ENCODE measurements around the gene CARD9.

The CARD9 gene

GRCh38 chr9:136372006-136372405, 1.5 kb downstream of the CARD9 start:
- no peak for TF ChIP-seq CTCF (IDR thresholded peaks at IDR 0.05; ENCODE audit: unreplicated experiment in 3 of 3)
- H3K9me3 Mint-ChIP-seq: no peaks in the 10 kb centered on the region

GRCh38 chr9:136371533-136371880, 2.0 kb downstream of the CARD9 start:
- Mint-ChIP-seq H3K27me3 (ENCODE audit: low read depth) (no peaks in the 10 kb centered on the region), H3K9me3 (no peaks in the 10 kb centered on the region), H3K4me1 (no peaks in the 10 kb centered on the region), H3K27ac (no peak overlapping the region), H3K4me3 (no peak overlapping the region), H3K36me3 (ENCODE audit: low read depth) (no peaks in the 10 kb centered on the region)
- TF ChIP-seq CTCF (IDR thresholded peaks at IDR 0.05; ENCODE audit: unreplicated experiment in 3 of 3): no peak

More at GRCh38 chr9:136372006-136372405, 1.5 kb downstream of the CARD9 start:
- H3K27ac Mint-ChIP-seq: no peak overlapping the region
- no peaks in the 10 kb centered on the region for H3K27me3 Mint-ChIP-seq (ENCODE audit: low read depth)
- no peak overlapping the region for H3K4me3 Mint-ChIP-seq
- no peaks in the 10 kb centered on the region for H3K4me1 Mint-ChIP-seq
- no peaks in the 10 kb centered on the region for H3K36me3 Mint-ChIP-seq (ENCODE audit: low read depth)

GRCh38 chr9:136370687-136371532, 2.6 kb downstream of the CARD9 start:
- H3K36me3 Mint-ChIP-seq (ENCODE audit: low read depth): no peaks in the 10 kb centered on the region
- H3K4me3 Mint-ChIP-seq: no peak overlapping the region
- no peaks in the 10 kb centered on the region for H3K4me1 Mint-ChIP-seq
- TF ChIP-seq CTCF (IDR thresholded peaks at IDR 0.05; ENCODE audit: unreplicated experiment in 3 of 3): no peak
- H3K27me3 Mint-ChIP-seq (ENCODE audit: low read depth): no peaks in the 10 kb centered on the region
- H3K27ac Mint-ChIP-seq: no peak overlapping the region
- no peaks in the 10 kb centered on the region for H3K9me3 Mint-ChIP-seq

- Mint-ChIP-seq H3K4me3 (no peak overlapping the region), H3K27me3 (ENCODE audit: low read depth) (no peaks in the 10 kb centered on the region), H3K4me1 (no peaks in the 10 kb centered on the region), H3K27ac (no peak overlapping the region), H3K36me3 (ENCODE audit: low read depth) (no peaks in the 10 kb centered on the region), H3K9me3 (no peaks in the 10 kb centered on the region)
- no peak for TF ChIP-seq CTCF (IDR thresholded peaks at IDR 0.05; ENCODE audit: unreplicated experiment in 3 of 3)
Observed at GRCh38 chr9:136370037-136370436, 3.4 kb downstream of the CARD9 start.

GRCh38 chr9:136368190-136368589, 5.3 kb downstream of the CARD9 start:
- no peak for TF ChIP-seq CTCF (IDR thresholded peaks at IDR 0.05; ENCODE audit: unreplicated experiment in 3 of 3)
- Mint-ChIP-seq H3K36me3 (ENCODE audit: low read depth) (no peaks in the 10 kb centered on the region), H3K4me1 (no peaks in the 10 kb centered on the region), H3K4me3 (no peak overlapping the region), H3K9me3 (no peaks in the 10 kb centered on the region), H3K27ac (no peak overlapping the region), H3K27me3 (ENCODE audit: low read depth) (no peaks in the 10 kb centered on the region)

All from nephron (organoid).